Adipocyte (in vitro differentiated cells): ENCODE results near the gene FBXL16.
A peak's percentile ranks its signal among the peaks of the same experiment; 100 is the strongest.

Experiments
- DNase-seq: peaks from one replicate; pipeline ENCODE4 v3.0.0-alpha.2; 2015; ENCODE audit warnings: low read depth
- H3K27me3 ChIP-seq: replicated peaks from 2 replicates; pipeline ENCODE4 v1.7.0; 2013; ENCODE audit warnings: mild to moderate bottlenecking, low read length, moderate library complexity; ENCODE audit not compliant: control insufficient read depth, insufficient read depth
- H3K36me3 ChIP-seq: 2 replicates; pipeline ENCODE4 v1.7.0; 2013; ENCODE audit warnings: low read length, mild to moderate bottlenecking, moderate library complexity; ENCODE audit not compliant: control insufficient read depth, insufficient read depth, severe bottlenecking
- H3K4me1 ChIP-seq: 2 replicates; pipeline ENCODE4 v1.7.0; 2013; ENCODE audit warnings: mild to moderate bottlenecking, low read length, moderate library complexity; ENCODE audit not compliant: control insufficient read depth, insufficient read depth
- H3K4me3 ChIP-seq: 2 replicates; pipeline ENCODE4 v1.7.0; 2013; ENCODE audit warnings: mild to moderate bottlenecking, low read length, moderate library complexity
- H3K9ac ChIP-seq: 2 replicates; pipeline ENCODE4 v1.7.0; 2013; ENCODE audit warnings: mild to moderate bottlenecking, low read length, moderate library complexity
- H3K9me3 ChIP-seq: 2 replicates; pipeline ENCODE4 v1.7.0; 2013; ENCODE audit warnings: mild to moderate bottlenecking, low read length, moderate library complexity; ENCODE audit not compliant: control insufficient read depth

The FBXL16 gene

DNA sequence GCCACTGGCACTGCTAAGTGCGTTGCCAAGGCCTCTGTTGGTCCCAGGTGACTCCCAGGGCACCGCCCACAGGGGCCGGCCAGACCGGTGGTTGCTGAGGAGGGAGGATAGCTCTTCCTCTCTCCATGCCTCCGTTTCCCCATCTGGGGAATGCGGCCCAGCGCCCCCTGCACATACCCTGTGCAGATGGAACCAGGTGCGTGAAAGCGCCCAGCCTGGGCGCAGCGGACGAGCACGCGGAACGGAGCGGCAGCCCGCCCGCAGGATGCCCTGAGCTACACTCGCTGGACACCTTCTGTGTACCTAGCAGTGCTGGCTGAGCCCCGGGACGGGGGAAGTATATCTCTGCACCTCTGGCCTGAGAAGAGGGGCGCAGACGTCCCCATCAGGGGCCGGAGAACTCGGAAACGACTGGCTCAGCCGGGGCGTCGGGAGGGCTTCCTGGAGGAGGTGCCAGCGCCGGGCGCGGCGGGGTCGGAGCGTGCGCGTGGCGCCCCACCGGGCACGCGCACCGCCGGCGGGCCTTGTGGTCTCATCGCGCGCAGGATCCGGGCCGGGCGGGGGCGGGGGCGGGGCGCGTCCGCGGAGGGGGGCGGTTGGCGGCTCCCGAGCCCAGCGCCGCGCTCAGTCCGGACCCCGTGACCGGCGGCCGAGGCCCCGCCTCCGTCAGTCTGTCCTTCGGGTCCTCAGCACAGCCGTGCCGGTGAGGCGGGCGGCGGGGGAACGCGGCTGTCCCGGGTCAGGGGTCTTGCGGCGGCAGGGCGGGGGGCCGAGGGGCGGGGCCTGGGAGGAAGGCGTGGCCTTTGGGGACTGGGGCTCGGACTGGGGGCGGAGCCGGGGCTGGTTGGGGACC is 21.1 kb upstream of the FBXL16 start, which contains the start of the genes CCDC78 and HAGHL:
CCDC78 (minus strand) TSS at position 6 of the 853 bp plus-strand sequence. CDS start 76 bp downstream, outside the sequence.
HAGHL (plus strand) TSS at position 669 of the 853 bp plus-strand sequence. CDS start 404 bp downstream, outside the sequence.
- H3K4me3 ChIP-seq = peak within 1 kb of the TSS; percentile 79
- DNase-seq = peak; percentile 79
- no peaks in the 10 kb centered on the region for H3K36me3 ChIP-seq
- H3K9me3 ChIP-seq = no peaks in the 10 kb centered on the region
- no peaks in the 10 kb centered on the region for H3K27me3 ChIP-seq
- peaks cover 8% of the 10 kb centered on the region for H3K4me1 ChIP-seq
- peak within 1 kb of the TSS; percentile 86 for H3K9ac ChIP-seq

DNA sequence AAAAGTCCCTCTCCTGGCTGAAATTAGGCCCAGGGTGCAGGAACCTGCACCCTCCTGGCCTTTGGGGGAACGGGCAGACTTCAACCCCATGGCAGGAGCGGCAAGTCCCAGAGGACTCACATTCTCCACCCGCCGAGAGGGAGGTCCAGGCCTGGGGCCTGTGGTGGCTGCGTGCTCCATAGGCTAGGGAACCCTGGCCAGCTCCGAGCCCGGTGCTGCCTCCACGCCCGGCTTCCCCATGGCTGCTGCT is 20.5 kb upstream of the FBXL16 start:
- H3K36me3 ChIP-seq = no peaks in the 10 kb centered on the region
- H3K4me3 ChIP-seq = no peak overlapping the region
- H3K9me3 ChIP-seq = no peaks in the 10 kb centered on the region
- DNase-seq = no peak
- peaks cover 10% of the 10 kb centered on the region for H3K4me1 ChIP-seq
- no peak overlapping the region for H3K9ac ChIP-seq
- H3K27me3 ChIP-seq = no peaks in the 10 kb centered on the region

DNA sequence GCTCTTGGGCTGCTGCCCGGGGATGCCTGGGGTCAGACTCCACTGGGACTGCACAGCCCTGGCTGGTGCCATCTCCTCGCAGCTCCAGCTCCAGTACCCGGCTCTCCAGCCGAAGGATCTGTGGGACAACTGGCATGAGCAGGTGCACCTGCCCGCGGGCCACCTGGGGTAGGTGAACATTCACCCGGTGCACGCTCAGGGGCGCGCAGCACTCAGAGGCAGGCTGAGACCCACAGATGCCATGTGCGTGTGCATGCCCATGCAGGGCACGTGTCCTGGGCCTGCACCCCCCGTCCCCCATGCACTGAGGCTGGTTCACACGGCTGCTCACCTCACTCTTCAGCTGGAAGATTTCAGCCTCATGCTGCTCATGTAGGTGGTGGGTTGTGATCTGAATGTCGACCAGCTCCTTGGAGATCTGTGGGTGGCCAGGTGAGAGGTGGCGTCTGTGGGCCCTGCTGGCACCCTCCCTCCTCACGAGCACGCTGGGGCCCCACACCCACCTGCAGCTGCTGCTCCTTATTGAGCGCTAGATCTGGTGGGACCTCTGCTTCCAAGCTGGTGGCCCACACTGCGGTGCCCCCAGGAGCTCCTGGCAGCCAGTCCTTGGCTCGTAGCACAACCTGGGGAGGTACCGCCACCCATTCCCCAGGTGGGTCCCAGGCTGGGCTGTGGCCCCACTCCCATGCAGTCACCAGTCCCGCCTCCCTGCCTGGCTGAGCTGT is 20.0 kb upstream of the FBXL16 start:
- no peak overlapping the region for H3K4me3 ChIP-seq
- no peaks in the 10 kb centered on the region for H3K36me3 ChIP-seq
- H3K9me3 ChIP-seq = no peaks in the 10 kb centered on the region
- no peaks in the 10 kb centered on the region for H3K27me3 ChIP-seq
- H3K9ac ChIP-seq = no peak overlapping the region
- peaks cover 10% of the 10 kb centered on the region for H3K4me1 ChIP-seq
- no peak for DNase-seq

DNA sequence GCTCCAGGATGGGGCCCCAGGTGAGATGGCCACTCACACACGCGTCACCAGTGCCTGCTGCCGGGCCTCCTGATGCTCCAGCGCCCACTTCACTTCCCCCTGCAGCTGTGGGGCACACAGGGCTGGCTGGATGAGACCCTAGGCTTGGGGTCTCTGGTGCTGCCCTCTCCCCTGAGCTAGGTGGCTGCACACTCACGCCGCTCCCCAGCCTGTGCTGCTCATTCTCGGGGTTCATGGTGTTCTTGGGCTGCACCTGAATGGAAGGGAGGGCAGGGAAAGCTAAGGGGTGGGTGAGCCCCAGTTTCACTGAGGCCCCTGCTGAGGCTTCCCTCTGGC is 19.4 kb upstream of the FBXL16 start:
- no peaks in the 10 kb centered on the region for H3K36me3 ChIP-seq

DNA sequence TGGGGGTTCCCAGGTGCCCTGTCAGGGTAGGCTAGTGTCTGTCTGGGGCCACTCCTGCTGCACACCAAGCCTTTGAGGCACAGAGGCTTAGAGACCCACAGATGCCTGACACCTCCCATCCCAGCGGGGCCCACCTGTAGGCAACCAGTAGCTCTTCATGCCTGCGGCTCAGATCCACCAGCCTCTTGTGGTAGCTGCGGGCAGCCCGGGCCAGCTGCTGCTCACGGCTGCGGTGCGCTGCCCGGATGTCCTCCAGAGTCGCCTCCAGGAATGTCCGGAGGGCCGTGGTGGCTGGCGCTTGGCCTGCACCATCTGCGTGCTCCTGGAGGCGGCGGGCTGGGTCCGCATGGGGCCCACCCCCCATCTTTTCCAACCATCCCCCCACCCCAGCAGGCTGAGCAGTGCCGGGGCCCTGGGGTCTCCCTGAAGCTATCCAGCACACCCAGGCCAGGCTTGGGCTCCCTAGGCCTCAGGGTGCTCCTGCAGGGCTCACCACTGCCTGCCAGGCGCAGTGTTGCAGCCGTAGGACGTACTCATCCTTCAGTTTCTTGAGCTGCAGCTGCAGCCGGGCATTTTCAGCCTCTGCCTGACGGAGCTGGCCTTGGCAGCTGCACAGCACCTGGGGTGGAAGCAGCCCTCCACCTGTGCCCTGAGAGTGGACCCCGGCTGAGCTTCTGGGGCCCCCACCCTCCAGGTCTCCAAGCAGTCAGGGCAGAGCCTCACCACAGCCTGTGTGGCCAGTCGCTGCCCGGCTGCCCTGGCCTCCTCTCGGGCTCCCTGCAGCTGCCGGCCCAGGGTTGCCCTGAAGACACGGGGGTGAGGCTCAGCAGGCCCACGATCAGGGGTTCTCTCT is 18.8 kb upstream of the FBXL16 start:
- Histone ChIP-seq H3K27me3 (no peaks in the 10 kb centered on the region), H3K36me3 (no peaks in the 10 kb centered on the region), H3K4me3 (no peak overlapping the region), H3K9me3 (no peaks in the 10 kb centered on the region), H3K4me1 (peaks cover 18% of the 10 kb centered on the region), H3K9ac (no peak overlapping the region)
- DNase-seq = no peak

More for the DNA sequence above, 19.4 kb upstream of the FBXL16 start:
- Histone ChIP-seq H3K9ac (no peak overlapping the region), H3K4me1 (peaks cover 15% of the 10 kb centered on the region), H3K9me3 (no peaks in the 10 kb centered on the region), H3K4me3 (no peak overlapping the region), H3K27me3 (no peaks in the 10 kb centered on the region)
- DNase-seq = no peak

DNA sequence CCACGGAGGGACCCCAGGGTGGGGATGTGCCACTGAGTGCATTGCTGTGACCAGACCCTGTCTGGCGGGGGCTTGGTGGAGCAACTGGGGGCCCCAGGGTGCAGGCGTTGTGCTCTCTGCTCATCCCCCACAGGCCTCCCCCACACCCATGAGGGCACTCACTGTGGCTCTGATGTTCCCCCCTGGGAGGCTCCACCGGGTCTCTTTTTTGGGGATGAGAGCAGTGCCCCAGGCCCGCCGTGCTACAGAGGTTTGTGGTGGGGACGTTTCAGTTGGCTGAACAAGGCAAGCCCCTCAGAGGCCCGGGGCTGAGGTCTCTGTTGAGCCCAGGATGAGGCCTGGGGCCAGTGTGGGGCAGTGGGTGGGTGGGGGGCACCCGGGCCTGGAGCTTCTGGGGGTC is 18.1 kb upstream of the FBXL16 start:
- H3K4me3 ChIP-seq = no peak overlapping the region
- H3K9me3 ChIP-seq = no peaks in the 10 kb centered on the region
- H3K9ac ChIP-seq = no peak overlapping the region
- no peaks in the 10 kb centered on the region for H3K36me3 ChIP-seq
- peaks cover 18% of the 10 kb centered on the region for H3K4me1 ChIP-seq
- DNase-seq = no peak
- no peaks in the 10 kb centered on the region for H3K27me3 ChIP-seq

DNA sequence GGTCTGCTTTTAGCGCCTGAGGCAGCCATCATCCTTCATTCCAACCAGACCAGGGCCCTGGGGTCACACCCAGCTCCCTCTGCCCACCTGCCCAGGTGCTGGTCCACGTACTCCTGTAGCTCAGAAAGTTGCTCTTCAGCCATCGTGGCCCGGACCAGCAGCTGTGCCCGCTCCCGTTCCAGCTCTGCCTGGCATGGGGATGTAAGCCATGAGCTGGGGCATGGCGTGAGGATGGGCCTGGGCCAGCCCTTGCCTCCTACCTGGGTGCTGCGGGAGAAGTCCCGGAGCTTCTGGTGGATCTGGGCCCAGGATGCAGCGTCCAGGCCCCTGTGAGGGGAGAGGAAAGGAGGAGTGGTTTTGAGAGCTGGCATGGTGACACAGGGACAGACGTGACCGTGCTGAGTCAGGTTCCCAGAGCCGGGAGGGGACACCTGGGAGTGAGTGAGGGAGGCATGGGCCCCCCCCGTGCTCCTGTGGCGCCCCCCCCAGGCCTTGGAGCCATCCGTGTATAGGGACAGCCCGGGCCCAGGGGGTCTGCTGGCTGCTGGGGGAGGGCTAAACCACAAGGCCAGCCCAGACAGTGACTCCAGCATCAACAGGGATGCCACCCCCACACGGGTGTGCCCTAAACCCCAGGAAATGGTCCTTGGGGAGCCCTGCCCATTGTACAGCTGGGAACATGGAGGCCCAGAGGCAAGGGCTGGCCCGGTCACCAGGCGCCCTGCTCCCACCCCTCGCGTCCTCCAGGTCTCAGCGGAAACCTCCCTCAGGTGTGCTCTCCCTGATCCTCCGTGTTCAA is 17.4 kb upstream of the FBXL16 start:
- Histone ChIP-seq H3K27me3 (no peaks in the 10 kb centered on the region), H3K36me3 (no peaks in the 10 kb centered on the region), H3K4me3 (no peak overlapping the region), H3K9ac (no peak overlapping the region), H3K4me1 (peaks cover 16% of the 10 kb centered on the region), H3K9me3 (no peaks in the 10 kb centered on the region)
- DNase-seq = no peak

DNA sequence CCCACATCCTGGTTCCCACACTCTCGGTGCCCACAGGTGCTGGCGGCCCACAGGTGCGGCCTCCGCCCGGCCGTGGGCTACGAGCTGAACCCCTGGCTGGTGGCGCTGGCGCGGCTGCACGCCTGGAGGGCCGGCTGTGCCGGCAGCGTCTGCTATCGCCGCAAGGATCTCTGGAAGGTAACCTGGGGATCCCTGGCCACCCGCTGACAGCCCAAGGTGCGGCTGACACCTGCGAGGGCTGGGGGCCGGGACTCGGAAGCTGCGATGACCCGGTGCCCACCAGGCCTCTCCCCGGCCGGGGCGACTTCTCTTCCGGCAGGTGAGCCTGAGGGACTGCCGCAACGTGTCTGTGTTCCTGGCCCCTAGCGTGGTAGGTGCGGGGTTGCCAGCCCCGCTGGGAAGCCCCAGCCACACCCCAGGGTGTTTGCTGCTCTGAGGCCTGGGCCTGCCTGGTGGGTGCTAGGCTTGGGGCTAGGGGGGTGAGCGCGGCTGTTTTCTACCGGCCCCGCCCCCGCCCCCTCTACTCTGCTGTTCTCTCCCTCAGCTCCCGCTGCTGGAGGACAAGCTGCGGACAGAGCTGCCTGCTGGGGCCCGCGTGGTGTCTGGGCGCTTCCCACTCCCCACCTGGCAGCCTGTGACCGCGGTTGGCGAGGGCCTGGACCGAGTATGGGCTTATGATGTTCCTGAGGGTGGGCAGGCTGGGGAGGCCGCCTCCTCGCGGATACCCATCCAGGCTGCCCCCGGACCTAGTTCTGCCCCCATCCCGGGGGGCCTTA is 16.4 kb upstream of the FBXL16 start:
- Histone ChIP-seq H3K9me3 (no peaks in the 10 kb centered on the region), H3K4me1 (peaks cover 12% of the 10 kb centered on the region), H3K4me3 (peak overlapping the region; percentile 89), H3K27me3 (no peaks in the 10 kb centered on the region), H3K9ac (peak overlapping the region; percentile 97), H3K36me3 (no peaks in the 10 kb centered on the region)
- no peak for DNase-seq

DNA sequence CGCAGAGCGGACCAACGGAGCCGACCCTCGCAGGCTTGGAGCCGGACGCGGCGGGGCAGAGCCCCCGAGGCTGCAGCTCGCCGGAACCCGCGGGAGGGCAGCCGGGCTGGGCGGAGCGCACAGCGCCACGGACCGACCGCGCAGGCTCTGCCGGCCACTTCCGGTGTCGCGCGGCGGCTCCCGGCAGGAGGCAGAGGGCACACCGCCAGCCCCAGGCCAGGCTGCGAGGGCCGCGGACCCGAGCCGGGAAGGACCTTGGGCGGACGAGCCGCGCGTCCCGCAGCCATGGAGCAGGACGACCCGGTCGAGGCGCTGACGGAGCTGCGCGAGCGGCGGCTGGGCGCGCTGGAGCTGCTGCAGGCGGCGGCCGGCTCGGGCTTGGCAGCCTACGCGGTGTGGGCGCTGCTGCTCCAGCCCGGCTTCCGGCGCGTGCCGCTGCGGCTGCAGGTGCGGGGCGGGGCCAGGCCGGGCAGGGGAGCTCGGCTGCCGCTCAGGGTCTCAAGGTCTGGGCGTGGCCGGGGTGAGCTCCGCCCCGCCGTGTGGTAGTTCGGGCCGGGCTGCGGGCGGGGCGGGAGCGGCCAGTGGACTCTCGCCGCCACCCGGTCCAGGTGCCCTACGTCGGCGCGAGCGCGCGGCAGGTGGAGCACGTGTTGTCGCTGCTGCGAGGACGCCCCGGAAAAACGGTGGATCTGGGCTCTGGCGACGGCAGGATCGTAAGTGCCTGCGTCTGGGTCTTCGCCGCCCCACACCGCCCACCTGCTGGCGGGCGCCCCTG is 15.6 kb upstream of the FBXL16 start, which contains the start of gene ANTKMT:
ANTKMT (plus strand) TSS at position 157 of the 775 bp plus-strand sequence; CDS start at position 286, 129 bp downstream.
- H3K27me3 ChIP-seq = no peaks in the 10 kb centered on the region
- H3K4me3 ChIP-seq = peak within 1 kb of the TSS; percentile 89
- no peaks in the 10 kb centered on the region for H3K9me3 ChIP-seq
- H3K36me3 ChIP-seq = no peaks in the 10 kb centered on the region
- H3K9ac ChIP-seq = peak within 1 kb of the TSS; percentile 97
- DNase-seq = peak; percentile 88
- H3K4me1 ChIP-seq = peaks cover 16% of the 10 kb centered on the region
